ENCODE measurements around the gene SIPA1L3.

DNA sequence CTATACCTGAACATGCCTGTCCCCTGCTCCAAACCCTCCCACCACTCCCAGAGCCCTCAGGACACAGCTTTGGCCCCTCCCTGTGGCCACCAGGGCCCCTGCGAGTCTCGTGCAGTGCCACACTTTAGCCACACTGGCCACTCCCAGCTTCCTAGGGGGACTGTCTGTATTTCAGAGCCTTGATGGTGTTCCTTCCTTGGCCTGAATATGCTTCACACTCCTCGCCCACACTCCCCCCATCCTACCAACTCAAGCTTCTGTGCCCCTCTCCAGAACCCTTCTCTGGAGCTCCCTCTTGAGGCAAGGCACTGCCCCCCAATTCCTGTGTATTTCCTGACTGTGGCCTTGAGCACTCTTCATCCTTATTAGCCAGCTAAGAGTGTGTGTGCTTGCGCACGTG lies 236.8 kb downstream of the SIPA1L3 start:
- TF ChIP-seq, protein P1, sequence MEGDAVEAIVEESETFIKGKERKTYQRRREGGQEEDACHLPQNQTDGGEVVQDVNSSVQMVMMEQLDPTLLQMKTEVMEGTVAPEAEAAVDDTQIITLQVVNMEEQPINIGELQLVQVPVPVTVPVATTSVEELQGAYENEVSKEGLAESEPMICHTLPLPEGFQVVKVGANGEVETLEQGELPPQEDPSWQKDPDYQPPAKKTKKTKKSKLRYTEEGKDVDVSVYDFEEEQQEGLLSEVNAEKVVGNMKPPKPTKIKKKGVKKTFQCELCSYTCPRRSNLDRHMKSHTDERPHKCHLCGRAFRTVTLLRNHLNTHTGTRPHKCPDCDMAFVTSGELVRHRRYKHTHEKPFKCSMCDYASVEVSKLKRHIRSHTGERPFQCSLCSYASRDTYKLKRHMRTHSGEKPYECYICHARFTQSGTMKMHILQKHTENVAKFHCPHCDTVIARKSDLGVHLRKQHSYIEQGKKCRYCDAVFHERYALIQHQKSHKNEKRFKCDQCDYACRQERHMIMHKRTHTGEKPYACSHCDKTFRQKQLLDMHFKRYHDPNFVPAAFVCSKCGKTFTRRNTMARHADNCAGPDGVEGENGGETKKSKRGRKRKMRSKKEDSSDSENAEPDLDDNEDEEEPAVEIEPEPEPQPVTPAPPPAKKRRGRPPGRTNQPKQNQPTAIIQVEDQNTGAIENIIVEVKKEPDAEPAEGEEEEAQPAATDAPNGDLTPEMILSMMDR (conservative IDR thresholded peaks at IDR 0.05) = no peak
- TF ChIP-seq ZFX (IDR thresholded peaks at IDR 0.05) = no peak

Data from C4-2B (cell line).